T47D (cell line): Measurements from ENCODE around the gene SIK1.
"Not testable (repeated sequence)": the region's sequence is repeated elsewhere in the genome, so short reads cannot be mapped to it uniquely, and the experiment has no call there.

Source experiments
- DNase-seq, 2 experiments: peaks; one replicate each; pipeline versions ENCODE4 v3.0.0 to v3.0.0-alpha.2; 2011 to 2012; ENCODE audit warnings: low read depth in 1 of 2, low spot score in 1 of 2
- JUND ChIP-seq: IDR thresholded peaks from 2 replicates; pipeline ENCODE4 v1.6.1; 2012; ENCODE audit warnings: low read depth
- in situ Hi-C: cut with HindIII; loops from 2 replicates; pipeline ENCODE4 v1.10.0; 2016; ENCODE audit warnings: low sequenced_read_pairs, low pct_unique_long_range_greater_than_20kb

The SIK1 gene

DNA sequence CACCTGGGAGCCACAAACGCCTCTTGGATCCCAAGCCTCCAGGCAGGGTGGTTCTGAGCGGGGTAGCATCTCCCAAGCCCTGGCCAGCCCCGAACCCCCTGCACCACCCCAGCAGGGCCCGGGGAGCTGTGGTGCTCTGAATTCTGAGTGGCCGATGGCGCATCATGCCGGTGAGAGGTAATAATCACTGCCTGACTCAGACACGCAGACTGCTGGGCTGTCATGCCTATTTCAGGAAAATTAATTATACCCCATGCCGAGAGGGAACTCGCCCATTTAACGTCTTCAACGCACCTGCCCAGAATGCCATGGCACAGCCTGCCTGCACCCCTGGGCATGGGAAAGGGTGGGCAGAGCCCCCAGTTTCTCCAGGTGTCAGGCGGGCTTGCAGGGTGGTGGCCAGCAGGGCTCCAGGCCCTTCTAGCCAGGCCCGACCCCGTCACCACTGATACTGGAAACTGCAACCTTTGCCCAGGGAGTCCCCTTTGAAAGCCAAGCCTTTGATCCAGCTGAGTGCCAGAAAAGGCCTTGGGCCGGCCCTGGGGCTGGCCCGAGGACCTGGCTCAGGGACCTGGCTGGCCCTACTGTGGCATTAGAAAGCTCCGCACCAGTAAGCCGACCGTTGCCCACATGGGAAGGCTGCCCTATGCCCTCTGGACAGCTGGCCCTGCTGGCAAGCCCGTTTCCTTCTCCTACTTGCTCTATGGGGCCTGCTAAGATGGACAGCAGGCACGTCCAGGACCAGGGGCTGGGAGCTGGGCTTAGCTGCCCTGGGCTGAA is 23.1 kb downstream of the SIK1 start:
- in situ Hi-C loops, DNase-seq: not testable (repeated sequence)

DNA sequence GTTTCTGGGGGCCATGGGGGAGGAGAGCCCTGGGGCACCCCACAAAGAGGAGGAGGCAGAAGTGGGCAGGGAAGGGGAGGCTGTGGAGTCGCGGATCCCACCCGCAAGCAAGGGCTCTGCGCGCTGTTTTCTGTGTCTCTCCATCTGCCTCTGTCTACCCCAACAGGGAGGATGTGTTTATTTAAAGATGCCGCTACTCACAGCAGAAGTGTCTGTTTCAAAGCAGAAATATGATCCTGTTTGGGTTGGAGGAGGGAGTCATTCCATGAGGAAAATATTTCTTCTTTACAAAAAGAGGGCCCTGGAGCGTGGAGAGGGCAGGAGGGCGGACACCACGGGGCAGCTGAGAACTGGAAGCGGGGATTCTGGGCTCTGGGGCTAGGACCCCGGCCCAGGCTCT is 25.8 kb downstream of the SIK1 start:
- DNase-seq, in situ Hi-C loops: not testable (repeated sequence)

DNA sequence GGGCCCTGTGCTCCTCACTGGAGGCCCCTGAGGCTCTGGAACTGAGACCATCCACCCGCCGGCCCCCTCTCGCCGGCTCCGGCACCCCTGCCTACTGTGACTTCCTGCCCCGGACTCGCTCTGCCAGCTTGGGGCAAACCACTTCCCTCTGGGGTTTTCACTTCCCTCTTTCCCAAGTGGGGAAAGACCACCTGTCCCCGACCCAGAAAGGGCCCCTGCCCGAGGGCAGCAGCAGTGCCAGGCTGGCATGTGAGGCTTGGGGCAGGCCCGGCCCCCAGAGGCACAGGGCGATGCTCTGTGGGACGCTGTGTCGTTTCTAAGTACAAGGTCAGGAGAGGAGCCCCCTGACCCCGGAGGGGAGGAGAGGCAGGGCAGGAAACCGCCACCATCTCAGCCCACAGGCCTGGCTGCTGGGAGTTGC is 27.3 kb downstream of the SIK1 start:
- DNase-seq, in situ Hi-C loops: not testable (repeated sequence)

DNA sequence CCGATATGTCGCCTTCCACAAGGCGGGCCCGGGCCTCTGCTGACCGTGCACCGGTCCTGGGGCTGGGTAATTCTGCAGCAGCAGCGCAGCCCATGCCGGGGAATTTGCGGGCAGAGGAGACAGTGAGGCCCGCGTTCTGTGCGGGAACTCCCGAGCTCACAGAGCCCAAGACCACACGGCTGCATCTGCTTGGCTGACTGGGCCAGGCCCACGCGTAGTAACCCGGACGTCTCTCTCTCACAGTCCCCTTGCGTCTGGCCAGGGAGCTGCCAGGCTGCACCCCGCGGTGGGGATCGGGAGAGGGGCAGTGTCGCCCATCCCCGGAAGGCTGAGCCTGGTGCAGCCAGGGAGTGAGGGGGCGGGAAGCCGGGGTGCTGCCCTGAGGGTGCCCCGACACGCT is 27.8 kb downstream of the SIK1 start:
- DNase-seq, in situ Hi-C loops: not testable (repeated sequence)

DNA sequence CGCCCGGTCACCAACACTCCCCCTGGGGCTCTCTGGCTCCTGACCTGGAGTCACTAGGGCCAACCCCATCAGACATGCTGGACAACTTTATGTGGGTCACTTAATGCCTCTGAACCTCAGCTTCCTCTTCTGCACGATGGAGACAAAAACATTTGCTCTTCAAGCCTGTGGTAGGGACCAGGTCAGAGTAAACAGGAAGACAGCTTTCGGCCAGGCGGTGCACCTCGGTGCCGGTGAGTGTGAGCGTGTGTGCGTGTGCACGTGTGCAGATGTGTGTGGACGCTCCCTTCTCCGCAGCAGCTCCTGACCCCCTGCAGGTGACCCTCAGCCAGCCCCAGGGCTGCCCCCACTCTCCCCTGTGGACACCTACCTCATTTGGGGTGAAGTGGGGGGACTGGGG is 28.4 kb downstream of the SIK1 start:
- DNase-seq, in situ Hi-C loops: not testable (repeated sequence)

DNA sequence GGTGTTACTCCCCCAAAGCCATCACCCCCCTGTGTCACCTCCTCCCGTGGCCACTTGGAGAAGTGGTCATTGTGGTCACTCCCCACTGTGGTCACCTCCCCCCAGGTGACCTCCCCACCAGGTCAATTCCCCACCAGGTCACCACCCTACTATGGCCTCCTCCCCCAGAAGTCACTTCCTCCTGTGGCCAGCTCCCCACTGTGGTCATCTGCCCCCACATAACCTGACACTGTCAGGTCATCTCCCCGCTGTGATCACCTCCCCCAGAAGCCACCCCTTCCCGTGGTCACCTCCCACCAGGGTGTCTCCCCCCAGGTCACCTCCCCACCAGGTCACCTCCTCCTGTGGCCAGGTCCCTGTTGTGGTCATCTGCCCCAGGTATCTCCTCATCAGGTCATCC is 28.9 kb downstream of the SIK1 start:
- DNase-seq, in situ Hi-C loops: not testable (repeated sequence)

DNA sequence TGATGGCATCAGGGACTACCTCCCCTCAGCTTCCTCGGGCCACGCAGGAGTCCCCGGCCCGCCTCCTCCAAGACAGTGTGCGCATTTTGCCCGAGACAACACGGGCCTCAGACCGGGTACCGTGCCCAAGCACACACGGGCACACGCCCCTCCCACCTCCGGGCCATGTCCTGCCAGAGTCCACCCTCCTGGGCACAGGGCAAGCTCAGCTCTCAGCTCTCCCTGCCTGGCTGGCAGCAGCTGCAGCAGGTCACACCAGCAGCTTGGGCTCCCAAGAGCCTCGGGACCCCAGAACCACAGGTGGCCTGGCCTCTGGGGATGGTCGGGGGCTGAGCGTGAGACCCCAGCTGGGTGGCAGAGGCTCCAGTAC is 29.5 kb downstream of the SIK1 start:
- DNase-seq, in situ Hi-C loops: not testable (repeated sequence)

DNA sequence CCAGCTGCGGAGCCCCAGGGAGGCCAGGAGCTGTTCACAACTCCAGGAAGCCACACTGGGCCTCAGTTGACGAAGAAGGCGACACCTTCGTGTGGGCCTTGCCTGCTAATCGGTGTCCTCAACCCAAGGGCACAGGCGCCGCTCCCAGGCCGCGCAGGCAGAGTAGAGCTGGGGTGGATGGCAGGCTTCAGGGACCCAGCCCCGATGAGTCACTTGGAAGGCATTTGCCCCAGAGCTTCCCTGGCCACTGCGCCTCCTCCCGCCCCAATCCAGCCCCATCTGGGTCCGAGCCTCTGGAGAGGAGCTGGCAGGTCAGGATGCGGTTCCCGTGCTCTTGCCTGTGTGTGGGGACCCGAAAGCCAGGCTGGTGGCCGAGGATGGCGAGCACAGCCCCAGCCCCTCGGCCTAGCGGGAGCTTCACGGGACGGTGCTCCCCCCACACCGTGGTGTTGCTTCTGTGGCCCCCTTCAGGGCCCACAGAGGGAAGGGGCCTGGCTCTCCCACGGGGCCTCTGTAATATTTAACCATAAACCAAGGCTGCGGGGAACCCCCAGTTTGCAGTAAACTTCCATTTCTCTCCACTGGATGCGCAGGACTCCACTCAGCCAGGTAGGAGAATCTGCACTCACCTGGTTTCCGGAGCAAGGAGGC is 30.0 kb downstream of the SIK1 start:
- in situ Hi-C loops, DNase-seq: not testable (repeated sequence)

DNA sequence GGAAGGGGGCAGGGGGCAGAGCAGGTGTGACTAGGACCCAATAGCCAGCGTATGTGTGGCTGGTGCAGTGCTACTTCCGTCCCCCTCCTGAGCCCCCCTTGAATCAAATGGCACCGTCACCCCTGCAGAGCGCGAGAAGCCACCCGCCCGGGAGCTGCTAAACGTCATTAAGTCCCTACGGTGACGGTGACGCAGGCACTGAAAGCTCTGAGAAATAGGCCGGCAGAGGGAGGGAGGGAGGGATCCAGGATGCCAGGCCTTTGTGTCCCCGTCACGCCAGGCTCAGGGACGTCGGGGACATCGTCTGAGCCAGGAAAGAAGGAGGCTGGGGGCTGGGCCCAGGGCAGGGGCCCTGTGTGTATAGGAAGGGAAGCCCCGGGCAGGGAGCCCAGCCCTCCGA is 43.6 kb downstream of the SIK1 start:
- DNase-seq, in situ Hi-C loops: not testable (repeated sequence)

DNA sequence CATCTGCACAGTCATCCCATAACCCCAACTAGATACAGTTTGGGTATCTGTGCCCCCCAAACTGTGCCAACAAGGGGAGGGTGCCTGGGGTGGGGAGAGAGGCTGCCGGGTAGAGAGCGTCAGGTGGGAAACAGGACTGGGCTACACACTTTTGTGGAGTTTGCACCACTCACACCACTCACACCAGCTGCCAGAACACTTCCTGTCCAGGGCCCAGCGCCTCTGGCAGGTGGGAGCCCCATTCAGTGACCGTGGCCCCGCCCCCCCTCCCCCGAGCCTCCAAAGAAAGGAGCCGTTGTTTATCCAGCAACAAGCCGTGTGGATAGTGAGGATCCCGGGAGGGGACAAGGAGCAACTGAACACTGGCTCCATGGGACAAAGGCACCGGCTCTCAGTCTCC is 44.0 kb downstream of the SIK1 start:
- in situ Hi-C loops, DNase-seq: not testable (repeated sequence)

DNA sequence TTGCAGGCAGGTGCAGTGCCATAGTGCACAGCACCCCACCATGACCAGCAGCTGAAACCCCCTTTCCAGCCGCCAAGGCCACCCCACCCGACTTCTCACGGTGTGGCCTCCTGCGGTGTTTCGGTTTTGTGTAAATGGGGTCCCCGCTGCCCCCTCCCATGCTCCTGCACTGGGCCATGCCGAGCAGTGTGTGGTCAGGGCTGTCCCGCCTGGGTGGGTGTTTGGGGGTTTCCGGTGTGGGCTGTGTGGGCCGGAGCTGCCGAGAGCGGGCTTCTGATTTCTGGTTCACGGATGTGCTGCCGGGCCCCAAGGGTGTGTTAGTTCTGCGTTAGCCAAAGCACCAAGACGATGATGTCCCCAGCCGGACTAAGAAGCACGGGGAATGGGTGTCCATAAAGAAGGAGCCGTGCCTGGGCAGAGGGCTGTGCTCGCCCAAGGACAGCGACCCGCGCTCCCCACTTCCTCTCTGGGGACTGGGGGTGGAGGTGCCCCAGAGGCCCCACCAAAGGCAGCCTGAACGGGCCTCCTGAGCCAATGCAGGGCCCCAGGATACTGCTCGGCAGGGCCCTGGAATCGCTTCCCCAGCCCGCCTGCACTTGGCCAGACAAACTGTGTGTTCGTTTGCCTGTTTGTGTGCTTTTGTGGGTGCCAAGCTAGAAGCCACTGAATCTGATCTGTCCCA is 45.9 kb downstream of the SIK1 start:
- in situ Hi-C loops, DNase-seq: not testable (repeated sequence)

DNA sequence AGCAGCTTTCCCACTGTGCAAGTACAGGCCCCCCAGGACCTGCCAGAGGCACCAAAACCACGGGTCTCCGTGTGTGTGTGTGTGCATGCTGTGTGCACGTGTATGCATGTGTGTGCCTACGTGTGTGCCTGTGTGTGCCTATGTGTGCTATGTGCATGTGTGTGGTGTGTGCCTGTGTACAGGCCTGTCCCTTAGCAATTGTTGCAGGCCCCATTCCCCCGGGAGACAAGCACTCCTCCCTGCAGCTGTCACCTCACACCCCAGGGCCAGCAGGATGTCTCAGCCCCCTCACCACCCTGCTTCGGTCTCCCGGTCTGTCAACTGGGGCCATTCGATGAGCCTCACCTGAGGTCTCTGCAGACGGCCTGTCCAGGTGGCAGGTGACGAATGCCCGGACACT is 46.6 kb downstream of the SIK1 start:
- DNase-seq, in situ Hi-C loops: not testable (repeated sequence)

DNA sequence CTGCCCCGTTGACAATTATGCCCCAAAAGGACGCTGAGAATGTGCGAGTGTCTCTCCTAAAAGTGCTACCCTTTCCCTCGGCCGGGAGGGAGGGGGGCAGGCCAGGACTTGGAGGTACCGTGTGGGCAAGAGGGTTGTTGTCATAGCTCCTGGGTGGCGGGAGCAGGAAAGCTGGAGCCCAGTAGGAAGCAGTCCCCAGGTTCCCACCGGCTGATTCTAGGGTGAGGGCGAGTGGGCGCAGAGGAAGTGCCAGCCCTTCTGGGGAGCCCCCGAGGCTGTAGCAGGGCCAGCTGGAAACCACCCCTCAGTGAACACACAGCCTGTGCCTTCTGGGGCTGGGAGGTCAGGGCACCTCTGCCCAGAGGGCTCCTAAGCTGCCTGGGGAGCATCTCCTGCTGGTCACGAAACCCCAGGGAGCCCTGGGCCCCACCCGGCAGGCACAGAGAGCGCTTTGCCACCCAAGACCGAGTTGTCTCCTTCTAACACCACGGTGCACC is 47.3 kb downstream of the SIK1 start:
- DNase-seq, result not testable (repeated sequence)

DNA sequence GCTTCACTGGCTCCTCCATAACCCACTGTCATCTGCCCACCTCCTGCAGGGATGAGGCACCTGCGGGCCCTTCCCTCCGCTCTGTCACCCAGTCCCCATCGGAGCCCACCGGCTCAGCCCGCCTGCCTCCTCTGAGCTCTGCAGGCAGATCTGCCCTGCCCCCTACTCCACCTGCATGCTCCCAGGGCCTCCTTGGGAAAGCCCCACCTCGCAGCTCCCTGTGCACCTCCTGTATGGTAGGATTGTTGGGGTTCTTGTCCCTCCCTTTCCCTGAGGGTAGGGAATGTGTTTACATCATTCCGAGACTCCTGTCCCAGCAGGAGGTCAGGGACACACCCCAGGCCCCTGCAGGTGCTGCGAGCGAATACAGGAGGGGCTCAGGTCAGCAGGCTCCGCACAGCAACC is 50.5 kb downstream of the SIK1 start:
- TF ChIP-seq JUND, result no peak
- in situ Hi-C loops, result no loop called here
- DNase-seq, result no peak

More for the DNA sequence above, 47.3 kb downstream of the SIK1 start:
- in situ Hi-C loops, result not testable (repeated sequence)
